ENCODE results near the gene HES4.

- TF ChIP-seq, protein P1, sequence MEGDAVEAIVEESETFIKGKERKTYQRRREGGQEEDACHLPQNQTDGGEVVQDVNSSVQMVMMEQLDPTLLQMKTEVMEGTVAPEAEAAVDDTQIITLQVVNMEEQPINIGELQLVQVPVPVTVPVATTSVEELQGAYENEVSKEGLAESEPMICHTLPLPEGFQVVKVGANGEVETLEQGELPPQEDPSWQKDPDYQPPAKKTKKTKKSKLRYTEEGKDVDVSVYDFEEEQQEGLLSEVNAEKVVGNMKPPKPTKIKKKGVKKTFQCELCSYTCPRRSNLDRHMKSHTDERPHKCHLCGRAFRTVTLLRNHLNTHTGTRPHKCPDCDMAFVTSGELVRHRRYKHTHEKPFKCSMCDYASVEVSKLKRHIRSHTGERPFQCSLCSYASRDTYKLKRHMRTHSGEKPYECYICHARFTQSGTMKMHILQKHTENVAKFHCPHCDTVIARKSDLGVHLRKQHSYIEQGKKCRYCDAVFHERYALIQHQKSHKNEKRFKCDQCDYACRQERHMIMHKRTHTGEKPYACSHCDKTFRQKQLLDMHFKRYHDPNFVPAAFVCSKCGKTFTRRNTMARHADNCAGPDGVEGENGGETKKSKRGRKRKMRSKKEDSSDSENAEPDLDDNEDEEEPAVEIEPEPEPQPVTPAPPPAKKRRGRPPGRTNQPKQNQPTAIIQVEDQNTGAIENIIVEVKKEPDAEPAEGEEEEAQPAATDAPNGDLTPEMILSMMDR (optimal IDR thresholded peaks at IDR 0.05 in 1 of 3, IDR thresholded peaks at IDR 0.05 in 1 of 3, conservative IDR thresholded peaks at IDR 0.05 in 1 of 3; ENCODE audit: extremely low read depth in 1 of 3, insufficient read depth in 2 of 3, low read length in 3 of 3): no peak
- TF ChIP-seq EZH2 (IDR thresholded peaks at IDR 0.05; ENCODE audit: low read length): no peak
These were observed 1.2 kb downstream of the HES4 start for GRCh38 chr1:998745-998994.
